Transverse colon (tissue), 4 donors: ENCODE data around the gene WDR86.

Experiments
- CTCF ChIP-seq, 5 experiments: fragments of 200-600 bp in 3 of 5; fragments of 450-650 bp in 2 of 5; sonication (generic) in 3 of 5; IDR thresholded peaks; 1 replicate in 2 of 5; 2 replicates in 3 of 5; pipeline ENCODE4 v1.5.1; 2016 to 2017; ENCODE audit warnings: antibody characterized with exemption in 5 of 5, inconsistent platforms in 3 of 5, mild to moderate bottlenecking in 2 of 5, moderate library complexity in 1 of 5
- EP300 ChIP-seq: sonication (generic); formaldehyde crosslinking; IDR thresholded peaks from one replicate; pipeline ENCODE4 v1.6.1; 2017; ENCODE audit warnings: antibody characterized with exemption, low read depth
- POLR2A ChIP-seq: fragments of 450-650 bp; IDR thresholded peaks from one replicate; pipeline ENCODE4 v1.6.1; 2016; ENCODE audit warnings: antibody characterized with exemption, mild to moderate bottlenecking, moderate library complexity
- POLR2AphosphoS5 ChIP-seq, 3 donors: sonication (generic); formaldehyde crosslinking; IDR thresholded peaks; one replicate each; pipeline ENCODE4 v1.6.1; 2016; ENCODE audit warnings: antibody characterized with exemption in 3 of 3

GRCh38 chr7:151402029-151402835, 7.6 kb downstream of the WDR86 start:
- no peak for TF ChIP-seq EP300
- TF ChIP-seq POLR2A: no peak
- TF ChIP-seq CTCF (IDR thresholded peaks at IDR 0.05): no peak
- no peak for TF ChIP-seq POLR2AphosphoS5 (IDR thresholded peaks at IDR 0.05)
